ENCODE measurements around the gene DAO. TPM values are rescaled to one million over a fixed set of nuclear protein-coding genes. Genes with fewer than 3 reads are reported as not detected.

Gene DAO
- total RNA-seq, 2 donors from 2014 or later: not detected

DNA sequence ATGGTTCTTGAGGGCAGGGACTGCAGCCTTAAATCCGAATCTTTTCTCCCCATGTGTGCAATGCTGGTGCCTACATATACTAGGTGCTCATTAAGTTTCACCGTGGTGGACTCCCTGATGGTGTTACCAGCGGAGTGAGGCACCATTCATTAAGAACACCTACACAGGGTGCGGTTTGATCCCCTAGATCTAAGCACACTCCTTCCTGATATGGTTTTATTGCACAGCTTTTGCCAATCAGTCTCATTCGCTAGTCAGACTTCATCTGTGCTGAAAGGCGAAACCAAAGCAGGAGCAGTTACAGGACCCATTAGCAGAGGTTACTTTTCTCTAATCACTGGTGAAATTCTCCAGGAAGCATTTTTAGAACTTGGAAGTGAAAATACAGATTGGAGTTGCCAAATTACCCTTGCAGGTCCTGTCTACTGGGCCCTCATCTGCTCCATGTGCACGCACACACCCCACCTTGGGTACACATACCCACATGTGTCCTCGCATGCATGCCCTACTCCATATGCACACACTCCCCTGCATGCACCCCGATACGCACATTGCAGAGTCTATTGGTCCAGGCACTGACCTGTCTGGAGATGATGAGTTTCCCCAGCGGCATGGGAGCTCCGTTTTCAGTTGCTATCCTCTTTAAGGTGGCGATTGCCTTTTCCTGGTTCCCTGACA, 58.5 kb downstream of the DAO start:
- H3K27me3 Mint-ChIP-seq (ENCODE audit: insufficient read depth): peaks cover 3% of the 10 kb centered on the region
- Histone ChIP-seq H3K27me3 (ENCODE audit: control insufficient read depth, insufficient read depth, low read length, poor library complexity, severe bottlenecking) (no peaks in the 10 kb centered on the region), H3K4me3 (ENCODE audit: low read length) (no peak overlapping the region), H3K4me1 (ENCODE audit: control insufficient read depth, insufficient read depth, low read length) (no peaks in the 10 kb centered on the region), H3K9me3 (ENCODE audit: control insufficient read depth, low read length) (no peaks in the 10 kb centered on the region), H3K27ac (ENCODE audit: low read depth, low read length) (no peak overlapping the region), H3K9ac (ENCODE audit: extremely low read depth, low read length, poor library complexity, severe bottlenecking) (no peak overlapping the region), H3K36me3 (ENCODE audit: control insufficient read depth, insufficient read depth, low read length) (no peaks in the 10 kb centered on the region)
- 90 to 93% methylated on average over 11 to 13 of the region's 13 CpGs for WGBS, 2 experiments (ENCODE audit: insufficient coverage in 1 of 2, insufficient read length in 1 of 2)
- no peak overlapping the region for H3K27ac Mint-ChIP-seq
- TF ChIP-seq, protein P1, sequence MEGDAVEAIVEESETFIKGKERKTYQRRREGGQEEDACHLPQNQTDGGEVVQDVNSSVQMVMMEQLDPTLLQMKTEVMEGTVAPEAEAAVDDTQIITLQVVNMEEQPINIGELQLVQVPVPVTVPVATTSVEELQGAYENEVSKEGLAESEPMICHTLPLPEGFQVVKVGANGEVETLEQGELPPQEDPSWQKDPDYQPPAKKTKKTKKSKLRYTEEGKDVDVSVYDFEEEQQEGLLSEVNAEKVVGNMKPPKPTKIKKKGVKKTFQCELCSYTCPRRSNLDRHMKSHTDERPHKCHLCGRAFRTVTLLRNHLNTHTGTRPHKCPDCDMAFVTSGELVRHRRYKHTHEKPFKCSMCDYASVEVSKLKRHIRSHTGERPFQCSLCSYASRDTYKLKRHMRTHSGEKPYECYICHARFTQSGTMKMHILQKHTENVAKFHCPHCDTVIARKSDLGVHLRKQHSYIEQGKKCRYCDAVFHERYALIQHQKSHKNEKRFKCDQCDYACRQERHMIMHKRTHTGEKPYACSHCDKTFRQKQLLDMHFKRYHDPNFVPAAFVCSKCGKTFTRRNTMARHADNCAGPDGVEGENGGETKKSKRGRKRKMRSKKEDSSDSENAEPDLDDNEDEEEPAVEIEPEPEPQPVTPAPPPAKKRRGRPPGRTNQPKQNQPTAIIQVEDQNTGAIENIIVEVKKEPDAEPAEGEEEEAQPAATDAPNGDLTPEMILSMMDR (conservative IDR thresholded peaks at IDR 0.05): no peak
- no peaks in the 10 kb centered on the region for H3K9me3 Mint-ChIP-seq
- no peak overlapping the region for H3K4me3 Mint-ChIP-seq
- no peaks in the 10 kb centered on the region for H3K36me3 Mint-ChIP-seq (ENCODE audit: low read depth)
- no peak for DNase-seq
- H3K4me1 Mint-ChIP-seq: no peaks in the 10 kb centered on the region

DNA sequence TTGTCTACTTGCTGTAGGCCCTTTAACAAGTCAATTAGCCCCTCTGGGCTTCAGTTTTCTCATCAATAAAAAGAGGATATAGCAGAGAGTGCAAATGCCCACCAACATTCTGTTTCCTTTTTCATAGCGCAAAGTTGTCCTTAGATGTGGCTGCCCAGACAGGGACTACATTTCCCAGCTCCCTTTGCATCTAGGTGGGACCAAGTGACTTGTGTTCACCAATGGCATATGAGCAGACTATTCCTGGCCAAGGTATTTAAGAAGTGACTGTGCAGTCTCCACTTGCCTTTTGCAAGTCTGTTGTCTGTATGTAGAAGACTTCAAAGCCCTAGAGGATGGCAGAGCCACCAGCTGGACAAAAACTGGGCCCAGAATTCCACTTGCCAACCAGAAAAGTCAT, 59.7 kb downstream of the DAO start:
- TF ChIP-seq, protein P1 (conservative IDR thresholded peaks at IDR 0.05): no peak
- no peak overlapping the region for H3K27ac Mint-ChIP-seq

DNA sequence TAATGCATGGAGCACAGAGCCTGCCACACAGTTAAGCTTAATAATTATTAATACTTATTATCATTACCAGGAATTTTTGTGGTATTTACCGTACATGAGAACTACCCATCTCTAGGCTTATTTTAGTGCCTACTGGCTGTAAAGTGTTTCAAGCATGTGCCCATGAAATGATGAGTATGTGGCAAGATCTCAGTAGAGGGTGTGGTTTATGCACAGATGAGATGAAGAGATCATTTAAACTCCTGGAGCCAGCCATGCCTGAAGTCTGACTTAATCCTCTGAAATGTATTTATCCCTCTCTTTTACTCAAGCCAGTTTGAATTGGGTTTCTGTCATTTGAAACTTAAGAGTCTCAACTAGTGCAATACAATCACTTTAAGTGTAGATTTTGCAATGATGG, 60.2 kb downstream of the DAO start:
- no peak overlapping the region for H3K9ac ChIP-seq (ENCODE audit: extremely low read depth, low read length, poor library complexity, severe bottlenecking)
- H3K4me3 ChIP-seq (ENCODE audit: low read length): no peak overlapping the region
- H3K9me3 ChIP-seq (ENCODE audit: control insufficient read depth, low read length): no peaks in the 10 kb centered on the region
- Mint-ChIP-seq H3K36me3 (ENCODE audit: low read depth) (no peaks in the 10 kb centered on the region), H3K27ac (no peak overlapping the region), H3K9me3 (no peaks in the 10 kb centered on the region), H3K4me3 (no peak overlapping the region), H3K4me1 (no peaks in the 10 kb centered on the region), H3K27me3 (ENCODE audit: insufficient read depth) (peaks cover 5% of the 10 kb centered on the region)
- TF ChIP-seq, protein P1 (conservative IDR thresholded peaks at IDR 0.05): no peak
- H3K4me1 ChIP-seq (ENCODE audit: control insufficient read depth, insufficient read depth, low read length): no peaks in the 10 kb centered on the region
- H3K27me3 ChIP-seq (ENCODE audit: control insufficient read depth, insufficient read depth, low read length, poor library complexity, severe bottlenecking): no peaks in the 10 kb centered on the region
- no peak for DNase-seq
- H3K36me3 ChIP-seq (ENCODE audit: control insufficient read depth, insufficient read depth, low read length): no peaks in the 10 kb centered on the region
- no peak overlapping the region for H3K27ac ChIP-seq (ENCODE audit: low read depth, low read length)
- WGBS, 2 experiments (ENCODE audit: insufficient coverage in 1 of 2, insufficient read length in 1 of 2): 82% methylated on average over 1 of the region's 1 CpG; no CpG with 5 or more reads in 1 of the 2 experiments

More for the DNA sequence above, 59.7 kb downstream of the DAO start:
- peak; percentile 75 for DNase-seq
- no peaks in the 10 kb centered on the region for H3K9me3 Mint-ChIP-seq
- no peaks in the 10 kb centered on the region for H3K9me3 ChIP-seq (ENCODE audit: control insufficient read depth, low read length)
- no peak overlapping the region for H3K4me3 ChIP-seq (ENCODE audit: low read length)
- H3K4me1 ChIP-seq (ENCODE audit: control insufficient read depth, insufficient read depth, low read length): no peaks in the 10 kb centered on the region
- no peaks in the 10 kb centered on the region for H3K36me3 Mint-ChIP-seq (ENCODE audit: low read depth)
- 50 to 83% methylated on average over 1 of the region's 1 CpG for WGBS, 2 experiments (ENCODE audit: insufficient coverage in 1 of 2, insufficient read length in 1 of 2)
- peaks cover 5% of the 10 kb centered on the region for H3K27me3 Mint-ChIP-seq (ENCODE audit: insufficient read depth)
- H3K27ac ChIP-seq (ENCODE audit: low read depth, low read length): no peak overlapping the region
- H3K4me3 Mint-ChIP-seq: no peak overlapping the region
- H3K36me3 ChIP-seq (ENCODE audit: control insufficient read depth, insufficient read depth, low read length): no peaks in the 10 kb centered on the region
- no peaks in the 10 kb centered on the region for H3K27me3 ChIP-seq (ENCODE audit: control insufficient read depth, insufficient read depth, low read length, poor library complexity, severe bottlenecking)
- no peak overlapping the region for H3K9ac ChIP-seq (ENCODE audit: extremely low read depth, low read length, poor library complexity, severe bottlenecking)
- no peaks in the 10 kb centered on the region for H3K4me1 Mint-ChIP-seq
